Measurements from ENCODE around the gene MAD1L1. TPM values are rescaled to one million over a fixed set of nuclear protein-coding genes. Genes with fewer than 3 reads are reported as not detected.
A peak's percentile ranks its signal among the peaks of the same experiment; 100 is the strongest.

Gene MAD1L1
- total RNA-seq, 2 donors from 2014 or later, result 59.1 to 61.4 TPM

DNA sequence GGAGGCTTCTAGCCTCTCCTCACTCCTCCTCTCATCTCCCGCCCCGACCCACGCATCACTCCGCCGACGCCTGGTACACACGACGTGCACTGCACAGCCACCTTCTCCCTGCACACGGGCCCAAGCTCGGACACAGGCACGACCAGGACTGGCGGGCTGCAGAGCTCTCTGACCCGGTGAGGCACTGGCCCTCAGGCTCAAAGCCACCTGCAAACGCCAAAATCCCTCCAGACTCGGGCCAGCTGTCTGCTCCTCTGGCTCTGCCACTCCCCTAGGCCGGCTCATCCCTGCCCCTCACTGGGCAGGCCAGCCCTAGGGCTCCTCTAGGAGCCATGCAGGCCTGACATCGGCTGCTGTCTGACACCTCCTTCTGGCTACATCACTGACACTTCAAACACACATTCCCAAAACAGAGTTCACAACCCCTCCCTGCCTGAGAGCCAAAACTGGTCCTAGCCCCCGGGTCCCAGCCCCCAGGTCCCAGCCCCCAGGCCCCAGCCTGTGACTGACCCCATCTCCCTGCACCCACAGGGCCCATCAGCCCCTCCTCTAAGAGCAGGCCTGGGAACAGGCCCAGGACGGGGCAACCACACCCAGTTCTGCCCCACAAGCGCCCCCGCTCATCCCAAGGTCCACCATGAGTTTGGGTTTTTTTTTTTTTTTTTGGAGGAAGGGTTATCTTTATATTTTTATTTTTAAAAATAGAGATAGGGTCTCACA is 35.1 kb downstream of the MAD1L1 start:
- H3K4me3 Mint-ChIP-seq, result no peak overlapping the region
- DNase-seq, result peak; percentile 49
- H3K36me3 Mint-ChIP-seq (ENCODE audit: low read depth), result peaks cover 57% of the 10 kb centered on the region

DNA sequence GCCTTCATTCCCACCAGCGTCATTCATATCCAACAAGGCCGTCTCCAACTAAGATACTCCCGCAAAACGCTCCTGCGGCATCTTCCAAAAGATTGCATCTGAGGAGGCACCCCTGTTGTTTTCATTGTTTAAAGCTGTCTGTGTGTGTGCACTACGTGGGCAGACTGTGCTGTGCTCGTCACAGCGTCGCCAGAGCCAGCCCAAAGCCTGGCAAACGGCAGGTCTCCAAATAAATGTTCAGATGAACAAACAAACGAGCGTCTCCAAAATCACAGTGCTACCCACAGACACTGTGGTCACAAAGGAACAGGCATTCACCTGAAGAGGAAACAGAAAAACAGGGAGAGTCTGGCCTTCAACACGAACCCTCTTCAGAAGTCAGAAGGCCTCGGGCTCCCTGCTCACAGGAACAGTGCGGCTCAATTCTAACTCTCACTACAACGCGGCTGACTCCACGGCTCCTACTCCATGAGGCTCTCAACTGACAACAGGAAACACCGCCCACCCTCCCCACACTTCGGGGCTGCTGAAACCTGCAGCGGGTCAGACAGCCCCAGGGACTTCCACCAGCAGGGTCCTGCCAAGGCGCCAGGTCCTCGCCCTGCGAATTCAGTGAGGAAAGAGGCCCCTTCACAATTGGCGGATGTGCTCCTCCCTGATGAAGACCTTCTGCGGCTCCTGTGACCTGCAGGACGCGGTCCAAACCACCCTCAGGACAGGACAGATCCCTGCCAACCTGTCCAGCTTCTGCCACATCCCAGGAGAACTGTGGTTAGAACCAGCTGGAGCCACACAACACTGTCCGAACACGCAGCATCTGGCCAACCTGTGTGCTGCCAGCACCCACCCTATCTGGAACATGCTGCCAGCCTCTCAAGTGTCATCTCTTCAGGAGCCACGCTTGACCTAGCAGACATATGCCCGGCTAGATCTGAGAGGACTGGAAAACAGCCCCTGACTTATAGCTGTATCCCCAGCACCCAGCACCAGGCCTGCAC is 36.1 kb downstream of the MAD1L1 start:
- peak overlapping the region; percentile 62 for H3K27ac Mint-ChIP-seq
- whole genome bisulfite sequencing, 2 experiments (ENCODE audit: insufficient coverage in 1 of 2, insufficient read length in 1 of 2), result 89 to 92% methylated on average over 23 to 32 of the region's 32 CpGs

More for the DNA sequence above, 35.1 kb downstream of the MAD1L1 start:
- Histone ChIP-seq H3K9me3 (ENCODE audit: control insufficient read depth, low read length) (peaks cover 5% of the 10 kb centered on the region), H3K4me3 (ENCODE audit: low read length) (no peak overlapping the region), H3K9ac (ENCODE audit: extremely low read depth, low read length, poor library complexity, severe bottlenecking) (no peak overlapping the region), H3K4me1 (ENCODE audit: control insufficient read depth, insufficient read depth, low read length) (peaks cover 11% of the 10 kb centered on the region), H3K27me3 (ENCODE audit: control insufficient read depth, insufficient read depth, low read length, poor library complexity, severe bottlenecking) (no peaks in the 10 kb centered on the region), H3K36me3 (ENCODE audit: control insufficient read depth, insufficient read depth, low read length) (peaks cover 37% of the 10 kb centered on the region), H3K27ac (ENCODE audit: low read depth, low read length) (no peak overlapping the region)
- no peak overlapping the region for H3K27ac Mint-ChIP-seq
- no peaks in the 10 kb centered on the region for H3K27me3 Mint-ChIP-seq (ENCODE audit: insufficient read depth)
- peaks cover 28% of the 10 kb centered on the region for H3K4me1 Mint-ChIP-seq
- H3K9me3 Mint-ChIP-seq, result peaks cover 5% of the 10 kb centered on the region
- TF ChIP-seq, protein P1, sequence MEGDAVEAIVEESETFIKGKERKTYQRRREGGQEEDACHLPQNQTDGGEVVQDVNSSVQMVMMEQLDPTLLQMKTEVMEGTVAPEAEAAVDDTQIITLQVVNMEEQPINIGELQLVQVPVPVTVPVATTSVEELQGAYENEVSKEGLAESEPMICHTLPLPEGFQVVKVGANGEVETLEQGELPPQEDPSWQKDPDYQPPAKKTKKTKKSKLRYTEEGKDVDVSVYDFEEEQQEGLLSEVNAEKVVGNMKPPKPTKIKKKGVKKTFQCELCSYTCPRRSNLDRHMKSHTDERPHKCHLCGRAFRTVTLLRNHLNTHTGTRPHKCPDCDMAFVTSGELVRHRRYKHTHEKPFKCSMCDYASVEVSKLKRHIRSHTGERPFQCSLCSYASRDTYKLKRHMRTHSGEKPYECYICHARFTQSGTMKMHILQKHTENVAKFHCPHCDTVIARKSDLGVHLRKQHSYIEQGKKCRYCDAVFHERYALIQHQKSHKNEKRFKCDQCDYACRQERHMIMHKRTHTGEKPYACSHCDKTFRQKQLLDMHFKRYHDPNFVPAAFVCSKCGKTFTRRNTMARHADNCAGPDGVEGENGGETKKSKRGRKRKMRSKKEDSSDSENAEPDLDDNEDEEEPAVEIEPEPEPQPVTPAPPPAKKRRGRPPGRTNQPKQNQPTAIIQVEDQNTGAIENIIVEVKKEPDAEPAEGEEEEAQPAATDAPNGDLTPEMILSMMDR (conservative IDR thresholded peaks at IDR 0.05), result no peak
- 93 to 95% methylated on average over 10 to 20 of the region's 21 CpGs for WGBS, 2 experiments (ENCODE audit: insufficient coverage in 1 of 2, insufficient read length in 1 of 2)

More for the DNA sequence above, 36.1 kb downstream of the MAD1L1 start:
- H3K27me3 Mint-ChIP-seq (ENCODE audit: insufficient read depth), result no peaks in the 10 kb centered on the region
- Histone ChIP-seq H3K27me3 (ENCODE audit: control insufficient read depth, insufficient read depth, low read length, poor library complexity, severe bottlenecking) (no peaks in the 10 kb centered on the region), H3K36me3 (ENCODE audit: control insufficient read depth, insufficient read depth, low read length) (peaks cover 37% of the 10 kb centered on the region), H3K9me3 (ENCODE audit: control insufficient read depth, low read length) (peaks cover 5% of the 10 kb centered on the region), H3K9ac (ENCODE audit: extremely low read depth, low read length, poor library complexity, severe bottlenecking) (no peak overlapping the region), H3K4me3 (ENCODE audit: low read length) (no peak overlapping the region), H3K27ac (ENCODE audit: low read depth, low read length) (peak overlapping the region; percentile 49), H3K4me1 (ENCODE audit: control insufficient read depth, insufficient read depth, low read length) (peaks cover 11% of the 10 kb centered on the region)
- H3K36me3 Mint-ChIP-seq (ENCODE audit: low read depth), result peaks cover 62% of the 10 kb centered on the region
- H3K4me3 Mint-ChIP-seq, result no peak overlapping the region
- DNase-seq, result no peak
- TF ChIP-seq, protein P1 (conservative IDR thresholded peaks at IDR 0.05), result no peak
- peaks cover 5% of the 10 kb centered on the region for H3K9me3 Mint-ChIP-seq
- H3K4me1 Mint-ChIP-seq, result peaks cover 28% of the 10 kb centered on the region

Data from endodermal cell (in vitro differentiated cells).